HG03520 (cell line): Measurements from ENCODE around the gene AUP1.

ENCODE experiments used
- ATAC-seq: cut with Tn5 transposase; IDR thresholded peaks from one replicate; pipeline ENCODE4 v1.9.1; 2021; ENCODE audit warnings: mild to moderate bottlenecking, moderate library complexity; ENCODE audit not compliant: unreplicated experiment

Gene AUP1

DNA sequence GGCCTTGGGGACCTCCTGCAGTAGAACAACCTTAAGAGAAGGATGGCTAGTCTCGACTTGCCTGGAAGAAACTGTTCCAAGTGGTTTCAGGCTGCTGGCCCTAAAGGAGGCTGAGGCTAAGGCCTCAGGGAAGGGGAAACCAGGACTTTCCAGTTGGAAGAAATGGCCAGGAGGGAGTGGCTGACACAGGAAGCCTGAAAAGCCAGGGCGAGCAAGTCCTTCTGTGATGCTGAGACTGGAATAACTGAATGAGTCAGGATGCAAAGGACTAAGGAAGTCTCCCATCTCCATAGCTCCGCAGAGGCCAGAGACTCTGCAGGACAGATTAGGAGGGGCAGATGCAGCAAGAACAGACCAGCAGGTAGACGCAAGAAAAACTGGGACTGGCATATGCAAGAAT, 7.6 kb upstream of the AUP1 start:
- ATAC-seq = no peak

DNA sequence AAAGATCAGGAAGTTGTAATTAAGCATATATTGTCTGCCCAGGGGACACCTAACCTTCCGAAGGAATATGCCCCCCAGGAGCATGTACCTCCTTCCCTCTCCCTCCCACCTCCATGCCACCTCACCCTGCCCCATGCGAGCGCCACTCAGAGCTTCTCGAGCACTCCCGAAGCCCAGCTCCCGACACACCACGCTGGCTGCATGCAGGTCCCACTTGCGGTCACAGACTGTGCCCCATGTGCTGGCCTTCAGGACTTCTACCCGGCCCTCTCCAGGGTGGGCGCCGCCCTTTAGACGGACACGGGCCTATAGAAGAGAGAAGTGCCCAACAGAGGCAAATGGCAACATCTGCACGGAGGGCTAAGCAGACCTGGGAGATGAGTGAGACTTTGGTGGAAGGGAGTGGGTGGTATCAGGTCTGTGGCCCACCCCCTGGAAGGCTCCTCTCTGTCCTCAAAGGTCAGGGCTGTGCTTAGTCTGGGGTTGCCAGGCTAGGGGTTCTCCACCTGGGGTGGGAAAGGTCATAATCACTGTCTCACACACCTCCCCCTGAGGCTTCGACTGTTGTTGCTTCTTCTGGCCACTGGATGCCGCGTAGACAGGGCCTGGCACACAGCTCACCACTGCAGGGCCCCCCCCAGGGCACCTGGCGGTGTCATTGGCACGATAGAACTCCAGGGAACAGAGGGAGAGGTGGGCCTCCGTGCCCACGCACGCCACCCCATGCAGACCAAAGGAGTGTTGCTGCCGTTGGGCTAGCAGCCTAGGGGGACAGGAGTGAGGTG, 6.9 kb upstream of the AUP1 start:
- ATAC-seq = no peak

DNA sequence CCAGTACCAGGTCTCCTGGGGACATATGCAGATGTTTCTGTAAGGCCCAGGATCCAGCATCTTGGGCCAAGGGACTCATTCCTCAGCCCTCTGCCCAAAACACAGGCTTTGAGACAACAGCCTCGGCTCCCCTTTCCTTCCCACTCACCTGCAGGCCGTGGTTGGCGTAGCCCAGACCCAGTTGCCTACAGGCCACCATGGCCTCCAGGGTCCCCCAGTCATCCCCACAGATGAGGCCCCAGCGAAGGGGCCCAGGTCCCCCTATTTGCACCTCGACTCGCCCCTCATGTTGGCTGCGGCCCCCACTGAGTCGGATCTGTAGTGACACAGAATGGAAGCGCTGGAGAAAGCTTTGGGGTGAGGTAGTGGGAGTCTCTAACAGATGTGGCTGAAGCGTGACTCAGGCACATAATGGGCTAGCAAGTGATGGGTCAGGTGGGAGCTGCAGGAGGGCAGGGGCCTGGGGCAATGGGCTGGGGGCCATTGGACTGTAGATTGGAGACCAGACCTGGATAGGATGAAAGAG, 6.0 kb upstream of the AUP1 start:
- no peak for ATAC-seq

DNA sequence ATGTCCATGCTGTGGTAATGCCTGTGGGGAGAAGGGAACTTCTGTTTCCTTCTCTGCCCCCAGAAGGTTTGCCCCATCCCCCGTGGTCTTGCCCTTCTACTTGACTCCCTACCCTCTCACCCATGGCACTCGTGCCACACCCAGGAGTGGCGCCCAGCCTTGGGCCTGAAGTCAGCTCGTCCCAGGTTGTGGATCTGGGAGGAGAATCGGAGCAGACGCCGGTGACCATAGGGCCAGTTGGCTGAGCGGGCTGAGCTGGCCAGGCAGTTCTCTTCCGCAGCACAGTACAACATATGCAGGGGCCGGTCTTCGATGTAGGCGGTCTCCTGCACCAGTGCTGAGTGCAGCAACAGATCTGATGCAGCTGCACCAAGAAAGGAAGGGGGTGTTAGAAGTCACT, 4.9 kb upstream of the AUP1 start:
- no peak for ATAC-seq

DNA sequence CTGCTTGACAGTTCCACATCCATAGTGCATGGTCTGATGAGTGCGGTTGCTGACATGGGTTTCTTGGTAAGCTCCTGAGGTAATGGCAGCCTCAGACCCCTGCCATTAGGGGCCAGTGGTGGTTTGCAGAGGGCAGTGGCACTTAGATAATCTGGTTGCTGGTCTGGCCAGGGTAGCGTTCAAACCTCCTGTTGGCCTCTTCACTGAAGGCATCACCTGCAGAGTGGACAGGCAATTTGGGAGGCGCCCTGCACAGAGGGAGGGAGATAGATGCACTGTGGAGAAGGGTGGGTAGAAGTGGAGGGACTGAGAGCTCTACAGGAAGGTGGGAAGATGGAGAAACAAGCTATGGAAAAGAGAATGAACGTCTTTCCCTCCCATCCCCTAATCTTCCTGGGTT, 4.0 kb upstream of the AUP1 start:
- ATAC-seq = no peak

DNA sequence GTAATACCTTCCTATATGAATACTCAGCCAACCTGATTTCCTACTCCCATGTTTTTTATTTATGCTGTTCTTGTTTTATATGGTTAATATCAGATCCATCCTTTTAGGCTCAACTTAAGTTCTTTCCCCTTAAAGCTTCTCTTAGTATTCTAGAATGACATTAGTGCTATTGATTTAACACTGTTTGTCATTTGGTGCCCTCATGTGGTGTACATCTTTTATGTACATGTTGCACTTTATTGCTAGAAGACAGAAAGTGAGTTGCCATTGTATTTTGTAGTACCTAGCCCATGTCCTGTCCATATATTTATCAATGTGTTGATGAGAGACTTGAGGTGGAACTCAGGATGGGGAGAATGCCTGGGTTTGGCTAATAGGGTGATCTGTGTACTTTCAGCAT, 2.7 kb upstream of the AUP1 start:
- no peak for ATAC-seq

DNA sequence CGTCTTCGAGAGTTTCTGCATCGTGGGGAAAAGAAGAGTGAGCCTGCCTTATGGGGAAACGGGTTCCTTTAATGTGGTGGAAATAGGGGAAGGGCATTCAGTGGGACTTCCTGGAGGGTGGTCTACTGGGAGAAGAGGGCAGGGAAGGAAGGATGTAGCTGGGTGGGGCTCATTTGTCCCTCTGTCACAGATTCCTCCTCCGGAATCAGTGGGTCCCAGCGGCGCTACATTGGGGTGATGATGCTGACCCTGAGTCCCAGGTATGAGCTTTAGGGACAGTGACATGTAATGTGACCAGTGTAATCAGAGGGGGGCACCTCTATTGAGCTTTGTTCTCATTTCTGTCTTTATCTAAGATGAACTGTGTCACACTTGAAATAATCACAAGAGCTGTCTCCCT, 2.2 kb upstream of the AUP1 start:
- ATAC-seq = no peak

DNA sequence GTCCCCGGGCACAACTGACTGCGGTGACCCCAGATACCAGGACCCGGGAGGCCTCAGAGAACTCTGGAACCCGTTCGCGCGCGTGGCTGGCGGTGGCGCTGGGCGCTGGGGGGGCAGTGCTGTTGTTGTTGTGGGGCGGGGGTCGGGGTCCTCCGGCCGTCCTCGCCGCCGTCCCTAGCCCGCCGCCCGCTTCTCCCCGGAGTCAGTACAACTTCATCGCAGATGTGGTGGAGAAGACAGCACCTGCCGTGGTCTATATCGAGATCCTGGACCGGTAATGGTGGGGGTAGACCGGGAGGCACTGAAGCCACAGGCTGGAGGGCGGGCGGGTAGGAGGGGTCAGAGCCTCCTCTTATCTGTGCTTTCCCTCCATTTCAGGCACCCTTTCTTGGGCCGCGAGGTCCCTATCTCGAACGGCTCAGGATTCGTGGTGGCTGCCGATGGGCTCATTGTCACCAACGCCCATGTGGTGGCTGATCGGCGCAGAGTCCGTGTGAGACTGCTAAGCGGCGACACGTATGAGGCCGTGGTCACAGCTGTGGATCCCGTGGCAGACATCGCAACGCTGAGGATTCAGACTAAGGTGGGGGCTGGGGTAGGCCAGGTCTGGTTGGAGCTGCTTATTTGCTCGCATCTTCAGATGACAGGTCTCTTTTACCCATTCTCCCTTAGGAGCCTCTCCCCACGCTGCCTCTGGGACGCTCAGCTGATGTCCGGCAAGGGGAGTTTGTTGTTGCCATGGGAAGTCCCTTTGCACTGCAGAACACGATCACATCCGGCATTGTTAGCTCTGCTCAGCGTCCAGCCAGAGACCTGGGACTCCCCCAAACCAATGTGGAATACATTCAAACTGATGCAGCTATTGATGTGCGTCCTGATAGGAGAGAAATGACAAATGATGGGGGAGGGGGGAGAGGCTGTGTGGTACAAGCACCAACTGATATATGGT, 1.0 kb upstream of the AUP1 start:
- no peak for ATAC-seq

DNA sequence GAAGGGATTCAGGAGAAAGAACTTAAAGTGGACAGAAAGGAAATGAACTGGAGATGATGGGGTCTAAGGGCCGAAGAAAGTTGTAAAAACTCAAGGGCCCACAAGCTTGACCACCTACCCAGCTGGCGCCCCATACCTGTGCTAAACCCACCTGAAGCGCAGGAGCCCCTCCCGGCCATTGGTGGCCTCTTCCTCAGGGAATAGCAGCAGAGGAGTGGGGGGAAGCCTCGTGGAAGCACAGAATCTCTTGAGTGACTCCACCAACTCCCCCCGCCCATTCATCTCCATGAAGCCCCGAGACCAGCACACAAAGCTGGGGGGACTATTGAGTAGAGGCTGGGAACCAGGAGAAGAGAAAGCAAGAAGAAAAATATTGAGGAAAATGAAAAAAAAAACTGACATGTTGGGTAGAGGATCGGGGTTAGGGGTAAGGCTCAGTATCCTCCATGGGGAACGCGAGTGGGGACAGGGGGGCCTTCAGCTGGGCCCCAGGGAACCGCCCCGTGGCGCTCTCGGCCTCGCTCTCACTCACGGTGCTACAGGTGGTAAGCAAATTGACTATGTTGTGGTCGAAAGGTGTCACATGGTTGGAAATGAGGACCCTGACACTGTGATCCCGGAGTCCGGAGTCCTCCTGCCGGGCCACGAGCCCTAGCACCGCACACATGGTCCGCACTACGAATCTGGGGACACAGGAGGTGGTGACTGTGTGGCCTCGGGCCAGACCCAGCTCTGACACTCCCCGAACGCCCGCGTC, 728 bp downstream of the AUP1 start:
- peak; percentile 3 for ATAC-seq

DNA sequence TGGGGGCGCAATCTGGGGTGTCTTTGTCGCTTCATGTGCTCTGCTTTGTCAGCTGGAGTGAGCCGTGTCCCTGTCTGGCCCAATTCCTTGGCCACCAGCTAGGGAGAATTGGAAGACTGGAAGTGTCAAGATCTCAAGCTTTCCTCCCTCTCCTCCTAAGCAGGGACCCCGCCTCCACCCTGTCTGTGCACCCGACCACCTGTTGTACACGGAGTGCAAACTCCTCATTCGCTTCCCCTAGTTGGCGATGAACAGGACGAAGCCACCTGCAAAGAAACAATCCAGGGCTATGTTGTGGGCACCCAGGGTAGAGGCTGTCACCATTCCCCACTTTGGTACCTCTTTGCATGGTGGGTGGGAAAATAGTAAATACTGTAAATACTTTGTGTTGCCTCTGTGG, 1.8 kb downstream of the AUP1 start:
- no peak for ATAC-seq

DNA sequence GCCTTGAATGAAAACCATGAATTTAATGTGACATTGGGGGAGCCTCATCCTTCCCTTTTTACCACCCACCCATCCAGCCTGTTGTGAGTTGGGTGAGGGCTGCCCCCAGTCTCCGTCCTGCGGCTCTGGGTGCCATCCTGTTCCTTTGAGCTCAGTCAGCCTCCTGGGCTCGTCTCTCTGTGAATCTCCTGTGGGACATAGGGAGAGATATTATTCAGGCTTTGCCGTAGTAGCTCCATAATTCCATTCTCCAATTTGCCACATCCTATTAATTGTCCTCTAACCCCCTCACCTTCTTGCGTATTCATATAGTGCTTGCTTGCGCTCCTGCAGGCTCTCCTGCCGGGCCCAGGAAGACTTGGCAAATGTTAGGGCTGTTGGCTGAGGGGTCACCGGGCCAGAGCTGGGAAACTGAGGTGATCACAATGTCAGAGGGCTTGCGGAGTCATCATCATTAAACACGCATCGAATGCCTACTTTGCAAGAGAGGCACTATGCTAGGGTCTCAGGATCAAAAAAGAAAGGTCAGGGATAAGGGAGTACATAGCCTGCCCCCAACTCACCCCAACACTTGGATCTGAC, 2.8 kb downstream of the AUP1 start:
- no peak for ATAC-seq

DNA sequence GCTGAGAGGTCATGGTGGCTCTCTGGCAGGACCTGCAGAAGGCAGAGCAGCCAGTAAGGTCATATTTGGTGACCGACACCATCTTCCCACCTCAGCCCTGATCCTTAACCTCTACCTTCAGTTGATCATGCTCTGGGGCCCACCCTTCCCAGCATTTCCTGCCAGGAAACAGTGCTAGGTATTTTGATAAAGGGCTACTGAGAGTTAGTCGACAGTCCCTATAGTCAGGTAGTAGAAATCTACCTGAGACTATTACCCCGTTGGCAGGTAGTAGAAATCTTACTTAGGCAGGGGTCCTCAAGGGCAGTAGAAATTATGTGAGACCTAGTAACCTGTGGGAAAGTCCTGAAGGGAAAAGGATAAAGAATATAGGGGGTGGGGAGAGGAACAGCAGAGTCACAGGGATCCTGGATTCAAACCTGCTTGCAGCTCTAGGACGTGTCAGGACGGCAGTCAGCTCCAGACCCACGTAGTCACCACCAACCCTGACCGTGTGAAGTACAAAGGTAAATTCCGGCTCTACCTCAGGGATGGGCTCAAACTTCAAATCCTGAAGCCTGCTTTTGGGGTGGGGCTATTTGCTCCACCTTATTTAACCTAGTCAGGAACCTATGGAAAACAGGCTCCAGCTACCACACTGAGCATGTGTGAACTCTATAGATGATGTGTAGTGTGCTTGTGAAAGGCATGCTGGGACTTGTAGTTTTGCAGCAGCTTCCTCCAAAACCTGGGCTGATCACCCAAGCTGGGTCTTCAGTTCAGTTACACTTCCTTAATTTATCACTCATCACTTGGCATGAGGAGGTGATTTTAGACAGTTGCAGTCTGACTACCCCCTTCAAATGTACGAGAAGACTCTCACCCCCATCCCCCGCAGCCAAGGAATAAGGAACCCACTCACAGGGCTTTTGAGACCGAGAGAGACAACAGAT, 3.5 kb downstream of the AUP1 start, which contains the start of gene DQX1:
Gene DQX1, minus strand, starts transcription at position 515 of the 932 bp plus-strand sequence. Its CDS starts 502 bp downstream, at position 13.
- ATAC-seq = no peak

DNA sequence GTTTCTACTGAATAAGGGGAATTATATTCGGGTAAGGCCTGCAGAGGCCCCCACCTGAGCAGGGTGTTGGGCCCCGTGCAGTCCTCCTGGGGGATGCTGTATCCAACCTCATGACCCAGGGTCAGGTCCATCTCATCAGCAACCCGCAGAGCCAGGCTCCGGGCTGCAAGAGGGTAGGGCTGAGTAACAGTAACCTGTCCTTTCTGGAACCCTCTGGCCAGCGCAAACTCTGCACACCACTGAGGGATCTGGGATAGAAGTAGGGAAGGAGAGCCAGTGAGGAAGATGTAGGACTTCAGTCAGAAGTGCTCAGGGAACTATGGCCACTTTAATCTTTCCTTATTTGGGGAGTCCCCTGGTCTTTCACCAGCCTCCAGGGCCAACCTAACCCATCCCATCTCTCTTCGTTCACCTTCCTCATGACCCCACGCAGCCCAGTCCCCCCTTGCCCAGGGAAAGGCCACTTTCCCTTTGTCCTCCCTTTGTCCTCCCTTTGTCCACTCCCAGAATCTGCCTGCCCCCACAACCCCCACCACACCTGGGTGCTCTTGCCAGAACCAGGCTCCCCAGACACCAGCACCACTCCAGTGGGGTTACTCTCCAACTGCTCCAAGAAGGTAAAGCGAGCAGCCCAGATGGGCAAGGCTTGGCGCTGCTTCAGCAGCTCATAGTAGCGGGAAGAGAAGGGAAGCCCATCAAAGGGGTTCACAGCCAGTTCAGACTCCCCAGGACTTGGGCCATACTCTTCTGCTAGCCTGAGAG, 4.4 kb downstream of the AUP1 start:
- no peak for ATAC-seq

DNA sequence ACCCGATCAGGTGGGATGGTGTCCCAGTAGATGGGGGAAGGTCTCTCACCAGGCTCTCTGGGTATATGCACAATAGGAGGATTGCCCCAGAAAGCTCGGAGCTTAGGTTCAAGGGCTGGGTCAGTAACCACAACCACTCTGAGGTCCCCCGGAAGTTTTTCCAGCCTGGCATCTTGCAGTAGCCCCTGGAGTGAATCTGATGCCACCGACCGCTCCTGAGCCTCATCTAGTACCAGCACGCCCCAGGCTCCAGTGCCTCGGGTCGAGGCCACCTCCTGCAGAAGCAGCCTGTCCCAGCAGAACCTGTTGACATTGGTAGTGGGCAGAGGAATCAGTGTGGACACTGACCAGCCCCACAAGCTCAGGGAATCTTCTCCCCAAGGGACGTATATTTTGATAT, 5.5 kb downstream of the AUP1 start:
- no peak for ATAC-seq

DNA sequence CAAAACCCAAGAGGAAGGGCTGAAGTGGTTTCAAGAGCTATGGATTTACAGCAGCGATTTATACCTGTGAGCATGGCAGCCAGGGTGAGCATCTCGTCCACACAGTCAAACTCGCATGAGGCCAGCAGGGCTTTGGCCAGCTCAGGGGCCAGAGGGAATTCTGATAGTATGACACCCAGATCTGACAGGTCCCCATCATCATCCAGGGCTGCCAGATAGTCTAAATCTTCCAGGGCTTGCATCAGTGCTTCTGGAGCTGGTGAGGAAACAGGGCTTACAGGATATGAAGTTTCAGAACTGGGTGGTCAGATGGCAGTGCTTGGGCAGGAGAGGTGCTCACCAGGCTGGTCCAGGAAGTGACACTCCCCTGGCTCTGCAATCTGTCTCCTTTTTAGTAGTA, 7.0 kb downstream of the AUP1 start:
- ATAC-seq = no peak

DNA sequence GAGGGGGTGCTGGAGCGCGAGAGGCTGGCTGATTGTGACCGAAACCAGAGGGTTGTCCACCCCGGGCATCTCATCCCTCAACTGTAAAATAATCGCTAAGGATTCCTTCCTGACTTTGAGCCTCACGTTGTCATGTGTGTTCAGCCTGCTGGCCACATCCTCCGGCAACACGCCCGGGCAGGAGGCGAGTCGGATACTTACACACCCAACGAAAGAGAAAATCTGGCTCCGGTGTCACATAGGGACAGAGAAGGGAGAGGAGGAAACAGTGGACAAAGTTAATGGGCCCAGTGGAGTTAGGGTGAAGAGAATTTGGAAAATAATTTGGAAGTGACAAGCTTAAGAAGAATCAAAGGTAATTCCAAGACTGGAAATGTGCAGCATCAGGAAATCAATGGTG, 12.9 kb downstream of the AUP1 start:
- ATAC-seq = no peak

DNA sequence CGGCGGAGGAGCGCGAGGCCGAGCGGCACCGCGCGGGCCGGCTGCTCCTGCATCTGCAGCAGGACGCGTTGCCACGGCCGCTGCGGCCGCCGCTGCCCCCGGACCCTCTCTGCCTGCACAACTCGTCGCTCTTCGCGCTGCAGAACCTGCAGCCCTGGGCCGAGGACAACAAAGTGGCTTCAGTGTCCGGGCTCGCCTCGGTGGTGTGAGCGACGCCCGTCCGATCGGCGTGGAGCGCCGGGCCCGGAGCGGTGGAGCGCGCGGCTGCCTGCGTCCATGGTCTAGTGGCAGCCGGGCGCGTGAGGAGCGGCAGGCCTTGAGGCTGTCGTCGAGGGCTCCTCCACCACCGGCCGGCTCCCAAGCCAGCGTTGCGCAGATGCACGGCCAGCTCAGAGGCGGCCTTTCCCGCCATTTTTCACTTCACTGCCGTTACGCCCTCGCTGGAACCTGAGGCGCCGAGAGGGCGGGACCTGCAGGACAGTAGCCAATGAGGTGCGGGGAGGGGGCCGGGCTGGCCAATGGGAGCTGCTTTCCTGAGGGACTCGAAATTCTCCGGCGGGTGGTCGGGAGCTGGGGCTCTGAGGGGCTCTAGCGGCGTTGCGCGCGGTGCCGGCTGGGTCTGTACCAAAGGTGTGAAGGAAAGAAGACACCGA, 13.4 kb downstream of the AUP1 start:
- ATAC-seq = no peak

DNA sequence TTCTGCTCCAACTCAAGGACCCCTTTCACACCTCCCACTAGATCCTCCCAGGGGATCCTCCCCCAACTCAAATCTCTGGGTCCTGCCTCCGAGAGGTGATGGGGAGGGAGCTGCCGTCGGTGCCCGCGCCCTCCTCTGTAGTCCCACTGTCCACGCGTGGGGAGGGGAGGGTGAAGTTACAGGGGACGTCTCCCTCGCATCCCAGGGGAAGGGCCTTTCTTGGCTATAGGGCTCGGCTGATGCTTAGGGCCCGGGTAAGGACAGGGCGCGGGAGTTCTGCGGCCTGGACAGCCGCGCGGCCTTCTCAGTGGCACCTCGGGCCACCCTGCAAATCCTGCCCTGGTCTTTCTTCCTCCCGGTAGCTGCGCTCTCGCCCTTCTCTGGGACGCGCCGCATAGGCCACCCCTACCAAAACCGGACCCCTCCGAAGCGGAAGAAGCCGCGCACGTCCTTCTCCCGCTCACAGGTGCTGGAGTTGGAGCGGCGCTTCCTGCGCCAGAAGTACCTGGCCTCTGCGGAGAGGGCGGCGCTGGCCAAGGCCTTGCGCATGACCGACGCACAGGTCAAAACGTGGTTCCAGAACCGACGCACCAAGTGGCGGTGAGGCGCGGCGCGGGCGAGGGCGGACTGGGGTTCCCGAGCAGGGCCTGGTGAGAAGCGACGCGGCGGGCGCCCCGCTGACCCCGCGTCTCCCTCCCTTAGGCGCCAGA, 14.1 kb downstream of the AUP1 start:
- no peak for ATAC-seq
